ENCODE data around the gene IL1RL2. TPM values are rescaled to one million over a fixed set of nuclear protein-coding genes. Genes with fewer than 3 reads are reported as not detected.

The IL1RL2 gene
- total RNA-seq: under 0.01 and 0.15 TPM in 2 replicates

GRCh38 chr2:102186791-102187495, at the start of gene IL1RL2:
Gene IL1RL2 (plus strand): TSS chr2:102187023. CDS start chr2:102187868, 845 bp downstream.

GRCh38 chr2:102141970-102142828, 44.6 kb upstream of the IL1RL2 start, which contains the start of gene IL1R1:
Gene IL1R1 (plus strand): TSS chr2:102142746. CDS start chr2:102157725, 14,979 bp downstream.

Other genes starting within 250 kb of the IL1RL2 start
- gene IL1R2, start 195.1 kb upstream of the IL1RL2 start, total RNA-seq: 0.46 TPM in 1 of 2 replicates, not detected in the other
- gene IL1R1, start 44.3 kb upstream of the IL1RL2 start, total RNA-seq: 0.65 and 2.4 TPM in 2 replicates
- gene IL1RL1, start 124.5 kb downstream of the IL1RL2 start, total RNA-seq: 68.5 and 69.1 TPM in 2 replicates
- 1.3 and 3.0 TPM in 2 replicates for gene IL18R1, start 168.8 kb downstream of the IL1RL2 start, total RNA-seq
- gene IL18RAP, start 236.1 kb downstream of the IL1RL2 start, total RNA-seq: not detected in 2 replicates

All from epithelial cell of umbilical artery (primary cell).